Activated naive CD8-positive, alpha-beta T cell (primary cell): ENCODE data around the gene CSF1.
"Not testable (repeated sequence)": the region's sequence is repeated elsewhere in the genome, so short reads cannot be mapped to it uniquely, and the experiment has no call there.

ENCODE experiments used
- H3K27ac Mint-ChIP-seq: one replicate; pipeline ENCODE4 v1.8.0; 2021; ENCODE audit warnings: mixed read lengths
- H3K27me3 Mint-ChIP-seq: one replicate; pipeline ENCODE4 v1.8.0; 2021; ENCODE audit warnings: mixed read lengths
- H3K36me3 Mint-ChIP-seq: one replicate; pipeline ENCODE4 v1.8.0; 2021; ENCODE audit warnings: mixed read lengths
- H3K4me1 Mint-ChIP-seq: one replicate; pipeline ENCODE4 v1.8.0; 2021; ENCODE audit warnings: low read depth, mixed read lengths
- H3K4me3 Mint-ChIP-seq: one replicate; pipeline ENCODE4 v1.8.0; 2021; ENCODE audit warnings: mild to moderate bottlenecking, mixed read lengths
- H3K9me3 Mint-ChIP-seq: one replicate; pipeline ENCODE4 v1.8.0; 2021; ENCODE audit warnings: low read depth, mixed read lengths

CSF1 gene, protein sequence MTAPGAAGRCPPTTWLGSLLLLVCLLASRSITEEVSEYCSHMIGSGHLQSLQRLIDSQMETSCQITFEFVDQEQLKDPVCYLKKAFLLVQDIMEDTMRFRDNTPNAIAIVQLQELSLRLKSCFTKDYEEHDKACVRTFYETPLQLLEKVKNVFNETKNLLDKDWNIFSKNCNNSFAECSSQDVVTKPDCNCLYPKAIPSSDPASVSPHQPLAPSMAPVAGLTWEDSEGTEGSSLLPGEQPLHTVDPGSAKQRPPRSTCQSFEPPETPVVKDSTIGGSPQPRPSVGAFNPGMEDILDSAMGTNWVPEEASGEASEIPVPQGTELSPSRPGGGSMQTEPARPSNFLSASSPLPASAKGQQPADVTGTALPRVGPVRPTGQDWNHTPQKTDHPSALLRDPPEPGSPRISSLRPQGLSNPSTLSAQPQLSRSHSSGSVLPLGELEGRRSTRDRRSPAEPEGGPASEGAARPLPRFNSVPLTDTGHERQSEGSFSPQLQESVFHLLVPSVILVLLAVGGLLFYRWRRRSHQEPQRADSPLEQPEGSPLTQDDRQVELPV

GRCh38 chr1:109910123-109910962 lies at the start of gene CSF1:
Gene CSF1, plus strand, starts transcription at chr1:109910849. Its CDS starts 175 bp downstream, at chr1:109911024.
- H3K4me1 Mint-ChIP-seq: peaks cover 62% of the 10 kb centered on the region
- H3K27ac Mint-ChIP-seq: peak within 1 kb of the TSS; percentile 93
- H3K27me3 Mint-ChIP-seq: no peaks in the 10 kb centered on the region
- no peaks in the 10 kb centered on the region for H3K9me3 Mint-ChIP-seq
- H3K4me3 Mint-ChIP-seq: peak within 1 kb of the TSS; percentile 93
- peaks cover 8% of the 10 kb centered on the region for H3K36me3 Mint-ChIP-seq

DNA sequence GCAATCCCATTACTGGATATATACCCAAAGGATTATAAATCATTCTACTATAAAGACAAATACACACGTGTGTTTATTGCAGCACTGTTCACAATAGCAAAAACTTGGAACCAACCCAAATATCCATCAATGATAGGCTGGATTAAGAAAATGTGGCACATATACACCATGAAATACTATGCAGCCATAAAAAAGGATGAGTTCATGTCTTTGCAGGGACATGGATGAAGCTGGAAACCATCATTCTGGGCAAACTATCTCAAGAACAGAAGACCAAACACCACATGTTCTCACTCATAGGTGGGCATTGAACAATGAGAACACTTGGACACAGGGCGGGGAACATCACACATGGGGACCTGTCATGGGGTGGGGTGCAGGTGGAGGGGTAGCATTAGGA lies 49.0 kb upstream of the CSF1 start:
- H3K4me3 Mint-ChIP-seq, H3K9me3 Mint-ChIP-seq, H3K27ac Mint-ChIP-seq, H3K27me3 Mint-ChIP-seq, H3K36me3 Mint-ChIP-seq, H3K4me1 Mint-ChIP-seq: not testable (repeated sequence)

DNA sequence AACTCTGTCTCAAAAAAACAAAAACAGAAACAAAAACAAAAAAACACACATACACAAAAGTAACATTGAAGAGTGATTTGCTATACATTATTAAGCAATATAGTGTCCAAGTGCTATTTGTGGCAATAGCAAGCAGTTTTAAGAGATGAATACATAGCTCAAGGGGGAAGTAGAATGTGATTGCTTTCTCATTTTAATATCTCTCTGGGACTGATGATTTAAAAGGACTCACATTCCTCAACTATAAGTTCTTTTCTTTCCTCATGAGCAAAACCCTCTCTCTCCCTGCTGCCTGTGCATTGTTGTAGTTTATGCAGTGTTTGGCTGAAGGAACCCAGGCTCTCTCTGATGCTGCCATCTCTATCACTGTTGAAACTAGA lies 47.0 kb upstream of the CSF1 start:
- peaks cover 6% of the 10 kb centered on the region for H3K4me1 Mint-ChIP-seq
- no peaks in the 10 kb centered on the region for H3K36me3 Mint-ChIP-seq
- H3K27ac Mint-ChIP-seq: no peak overlapping the region
- H3K4me3 Mint-ChIP-seq: no peak overlapping the region
- peaks cover 8% of the 10 kb centered on the region for H3K9me3 Mint-ChIP-seq
- H3K27me3 Mint-ChIP-seq: no peaks in the 10 kb centered on the region

- H3K4me1 Mint-ChIP-seq: peaks cover 6% of the 10 kb centered on the region
- no peak overlapping the region for H3K4me3 Mint-ChIP-seq
- no peak overlapping the region for H3K27ac Mint-ChIP-seq
- H3K9me3 Mint-ChIP-seq: peaks cover 8% of the 10 kb centered on the region
- no peaks in the 10 kb centered on the region for H3K36me3 Mint-ChIP-seq
- H3K27me3 Mint-ChIP-seq: no peaks in the 10 kb centered on the region
These were observed 46.4 kb upstream of the CSF1 start for GRCh38 chr1:109864047-109864822.

- Mint-ChIP-seq H3K4me3 (no peak overlapping the region), H3K27me3 (no peaks in the 10 kb centered on the region), H3K36me3 (no peaks in the 10 kb centered on the region), H3K27ac (no peak overlapping the region), H3K9me3 (peaks cover 8% of the 10 kb centered on the region), H3K4me1 (peaks cover 6% of the 10 kb centered on the region)
These were observed 45.6 kb upstream of the CSF1 start for GRCh38 chr1:109864930-109865612.

DNA sequence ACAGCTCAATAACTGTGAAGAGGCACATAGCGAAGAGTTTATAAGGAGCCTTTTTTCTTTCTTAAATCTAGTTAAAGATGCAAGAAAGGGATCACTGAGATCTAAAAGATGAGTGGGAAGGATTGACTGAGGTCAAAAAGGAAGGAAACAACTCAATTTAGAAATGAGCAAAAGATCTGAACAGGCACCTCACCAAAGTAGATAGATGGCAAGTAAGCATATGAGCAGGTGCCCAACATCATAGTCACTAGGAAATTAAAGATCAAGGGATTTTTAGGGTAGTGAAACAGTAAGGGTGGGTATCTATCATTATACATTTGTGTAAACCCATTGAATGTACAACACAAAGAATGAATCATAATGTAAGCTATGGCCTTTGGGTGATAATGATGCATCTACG lies 44.6 kb upstream of the CSF1 start:
- Mint-ChIP-seq H3K36me3 (no peaks in the 10 kb centered on the region), H3K27me3 (no peaks in the 10 kb centered on the region), H3K27ac (no peak overlapping the region), H3K4me3 (no peak overlapping the region), H3K9me3 (peaks cover 8% of the 10 kb centered on the region), H3K4me1 (peaks cover 6% of the 10 kb centered on the region)

GRCh38 chr1:109873278-109874175 lies 37.1 kb upstream of the CSF1 start:
- H3K4me1 Mint-ChIP-seq: peaks cover 9% of the 10 kb centered on the region
- H3K36me3 Mint-ChIP-seq: no peaks in the 10 kb centered on the region
- no peak overlapping the region for H3K4me3 Mint-ChIP-seq
- H3K9me3 Mint-ChIP-seq: no peaks in the 10 kb centered on the region
- H3K27me3 Mint-ChIP-seq: no peaks in the 10 kb centered on the region
- H3K27ac Mint-ChIP-seq: no peak overlapping the region

DNA sequence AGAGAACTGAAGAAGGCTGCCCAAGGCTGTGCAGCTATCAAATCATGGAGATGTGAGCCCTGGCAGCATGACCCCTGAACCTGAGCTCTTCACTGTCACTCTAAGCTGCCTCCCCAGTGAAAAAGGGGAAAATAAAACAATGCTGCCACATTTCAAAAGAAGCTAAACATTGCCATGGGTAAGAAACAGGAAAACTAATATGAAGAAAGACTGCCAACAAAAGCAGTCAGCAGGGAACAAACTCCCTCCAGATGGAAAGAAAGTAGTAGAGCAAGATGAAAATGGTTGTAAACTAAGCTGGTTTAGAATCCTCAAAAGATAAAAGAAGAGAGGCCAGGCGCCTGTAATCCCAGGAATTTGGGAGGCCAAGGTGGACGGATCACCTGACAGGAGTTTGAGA lies 36.2 kb upstream of the CSF1 start:
- no peak overlapping the region for H3K27ac Mint-ChIP-seq
- no peak overlapping the region for H3K4me3 Mint-ChIP-seq
- H3K27me3 Mint-ChIP-seq: no peaks in the 10 kb centered on the region
- no peaks in the 10 kb centered on the region for H3K36me3 Mint-ChIP-seq
- no peaks in the 10 kb centered on the region for H3K9me3 Mint-ChIP-seq
- peaks cover 9% of the 10 kb centered on the region for H3K4me1 Mint-ChIP-seq

DNA sequence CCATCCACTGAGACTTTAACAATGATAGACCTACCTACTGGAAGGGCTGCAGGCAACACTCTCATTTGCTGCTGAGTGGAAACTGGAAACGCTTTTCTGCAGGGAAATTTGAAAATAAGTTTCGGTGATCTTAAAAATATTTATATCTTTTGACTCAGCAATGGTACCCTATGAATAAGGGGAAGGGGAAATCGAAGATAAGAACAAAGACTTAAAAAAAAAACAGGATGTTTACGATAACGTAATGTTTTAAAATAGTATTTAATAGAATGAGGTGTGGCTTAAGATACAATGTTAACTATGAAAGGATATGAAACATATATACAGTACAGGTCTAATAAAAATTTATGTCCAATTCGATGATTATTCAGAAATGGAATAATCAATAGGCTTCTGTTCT lies 34.8 kb upstream of the CSF1 start:
- no peaks in the 10 kb centered on the region for H3K36me3 Mint-ChIP-seq
- H3K27ac Mint-ChIP-seq: no peak overlapping the region
- no peaks in the 10 kb centered on the region for H3K27me3 Mint-ChIP-seq
- H3K4me3 Mint-ChIP-seq: no peak overlapping the region
- peaks cover 9% of the 10 kb centered on the region for H3K4me1 Mint-ChIP-seq
- H3K9me3 Mint-ChIP-seq: no peaks in the 10 kb centered on the region

DNA sequence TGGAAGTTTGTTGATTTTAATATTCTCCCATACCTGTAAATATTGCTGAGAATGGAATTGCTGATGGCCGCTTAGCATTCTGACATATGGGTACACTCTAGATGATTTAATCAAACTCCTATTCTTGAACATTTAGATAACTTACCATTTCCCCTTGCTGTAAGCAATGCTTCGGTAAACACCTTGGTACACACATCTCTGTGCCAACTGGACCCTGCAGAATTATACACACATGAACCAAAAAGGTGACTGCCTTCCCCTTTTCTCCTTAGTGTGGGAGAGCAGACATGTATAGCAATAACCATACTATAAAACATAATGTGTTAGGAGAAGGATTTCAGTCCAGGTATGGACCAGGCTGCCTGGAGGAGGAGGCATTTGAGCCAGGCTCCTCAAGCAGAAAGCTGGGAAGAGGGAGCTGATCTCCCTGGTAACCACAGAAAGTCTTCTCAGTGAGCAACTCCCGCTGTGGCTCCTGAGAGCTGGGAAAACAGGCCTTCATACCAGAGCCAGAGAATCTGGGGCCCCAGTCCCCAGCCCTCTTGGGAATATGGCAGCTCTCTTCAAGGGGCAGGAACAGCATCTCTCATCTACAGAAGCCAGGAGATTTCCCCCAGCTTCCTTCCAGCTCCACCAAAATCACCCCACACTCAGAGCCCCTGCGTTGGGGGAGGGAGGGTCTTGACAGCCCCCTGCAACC lies 33.9 kb upstream of the CSF1 start:
- no peak overlapping the region for H3K27ac Mint-ChIP-seq
- peaks cover 9% of the 10 kb centered on the region for H3K4me1 Mint-ChIP-seq
- no peaks in the 10 kb centered on the region for H3K36me3 Mint-ChIP-seq
- H3K27me3 Mint-ChIP-seq: no peaks in the 10 kb centered on the region
- no peaks in the 10 kb centered on the region for H3K9me3 Mint-ChIP-seq
- H3K4me3 Mint-ChIP-seq: no peak overlapping the region

DNA sequence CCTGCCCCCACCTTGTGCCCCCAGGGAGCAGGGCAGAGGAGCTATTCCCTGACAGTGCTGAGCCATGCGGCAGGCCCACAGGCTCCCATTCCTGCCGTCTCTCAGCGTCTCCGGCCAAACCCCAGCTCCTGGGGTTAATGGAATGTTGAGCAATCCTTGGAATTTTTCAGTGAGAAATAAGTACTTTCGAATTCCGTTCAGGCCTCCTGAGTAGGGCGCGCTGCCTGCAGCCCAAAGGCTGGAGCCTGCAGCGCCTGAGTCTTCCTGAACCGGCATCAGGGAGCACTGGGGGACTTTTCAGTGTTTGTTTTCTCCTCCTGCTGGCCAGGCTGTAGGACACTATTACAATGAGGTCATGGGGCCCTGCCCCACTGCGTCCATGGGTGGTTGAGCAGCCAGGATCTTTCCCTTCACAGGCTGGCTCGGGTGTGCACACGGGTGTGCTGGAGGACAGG lies 33.3 kb upstream of the CSF1 start:
- Mint-ChIP-seq H3K27ac (no peak overlapping the region), H3K4me3 (no peak overlapping the region), H3K36me3 (no peaks in the 10 kb centered on the region), H3K4me1 (peaks cover 9% of the 10 kb centered on the region), H3K9me3 (no peaks in the 10 kb centered on the region), H3K27me3 (no peaks in the 10 kb centered on the region)

- H3K9me3 Mint-ChIP-seq: no peaks in the 10 kb centered on the region
- H3K27ac Mint-ChIP-seq: no peak overlapping the region
- H3K4me1 Mint-ChIP-seq: peaks cover 8% of the 10 kb centered on the region
- H3K4me3 Mint-ChIP-seq: no peak overlapping the region
- H3K36me3 Mint-ChIP-seq: no peaks in the 10 kb centered on the region
- H3K27me3 Mint-ChIP-seq: no peaks in the 10 kb centered on the region
These were observed 32.9 kb upstream of the CSF1 start for GRCh38 chr1:109877776-109878175.

- Mint-ChIP-seq H3K9me3 (no peaks in the 10 kb centered on the region), H3K27me3 (no peaks in the 10 kb centered on the region), H3K36me3 (no peaks in the 10 kb centered on the region), H3K4me1 (peaks cover under 1% of the 10 kb centered on the region), H3K4me3 (no peak overlapping the region), H3K27ac (no peak overlapping the region)
These were observed 32.0 kb upstream of the CSF1 start for GRCh38 chr1:109878531-109879104.
